Measurements from ENCODE around the gene KCNAB2. TPM values are rescaled to one million over a fixed set of nuclear protein-coding genes. Genes with fewer than 3 reads are reported as not detected.
"Not testable (repeated sequence)": the region's sequence is repeated elsewhere in the genome, so short reads cannot be mapped to it uniquely, and the experiment has no call there.

KCNAB2 gene
- total RNA-seq, 1 donor from 2014 or later, result 3.1 TPM

DNA sequence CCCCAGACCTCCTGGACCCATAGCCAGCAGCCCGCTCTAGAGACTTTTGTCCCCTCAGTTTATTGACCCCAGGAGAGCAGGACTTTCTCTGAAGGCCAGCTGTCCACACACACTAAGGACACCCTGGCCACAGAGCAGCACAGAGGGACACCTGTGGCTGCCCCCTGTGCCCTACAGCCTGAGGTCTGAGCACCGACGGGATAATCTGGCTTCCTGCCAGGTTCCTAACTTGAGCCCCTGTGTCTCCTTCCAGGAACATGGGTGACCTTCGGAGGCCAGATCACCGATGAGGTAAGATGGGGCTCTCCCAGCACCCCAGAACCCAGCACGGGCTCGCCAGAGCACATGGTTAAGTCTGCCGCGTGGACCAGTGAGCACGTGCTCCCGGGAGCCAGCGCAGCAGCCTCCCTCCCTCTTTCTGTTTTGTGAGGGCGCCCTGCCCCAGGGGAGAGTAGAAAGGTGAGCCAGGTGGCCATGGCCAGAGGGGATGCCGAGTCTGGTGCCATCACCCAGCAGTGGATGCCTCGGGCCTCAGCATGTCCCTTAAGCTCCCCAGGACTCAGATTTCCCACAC, 27.9 kb downstream of the KCNAB2 start:
- DNase-seq (ENCODE audit: low read depth) (no peak), FAIRE-seq (no peak)
- Histone ChIP-seq H3K36me3 (ENCODE audit: insufficient read depth, low read length) (no peaks in the 10 kb centered on the region), H3K9ac (ENCODE audit: low read length) (no peak overlapping the region), H3K27me3 (ENCODE audit: insufficient read depth, low read length) (peaks cover 4% of the 10 kb centered on the region), H4K20me1 (ENCODE audit: insufficient read depth, low read length) (no peaks in the 10 kb centered on the region), H3K79me2 (ENCODE audit: insufficient read depth, low read length) (no peaks in the 10 kb centered on the region), H3K27ac (ENCODE audit: low read depth, low read length) (no peak overlapping the region), H3K4me1 (ENCODE audit: insufficient read depth, low read length) (no peaks in the 10 kb centered on the region), H3K4me3 (ENCODE audit: insufficient read depth, low read depth, low read length) (no peak overlapping the region), H3K4me2 (ENCODE audit: low read length) (no peak overlapping the region), H3K9me3 (ENCODE audit: insufficient read depth, low read depth, low read length) (no peaks in the 10 kb centered on the region), H2AFZ (ENCODE audit: low read depth, low read length) (no peak overlapping the region)
- peaks cover 26% of the 10 kb centered on the region for H3K27me3 Mint-ChIP-seq (ENCODE audit: low read depth, unreplicated experiment)
- H3K4me3 Mint-ChIP-seq (ENCODE audit: unreplicated experiment), result no peak overlapping the region
- H3K4me1 Mint-ChIP-seq (ENCODE audit: low read depth, unreplicated experiment), result peaks cover 8% of the 10 kb centered on the region
- peaks cover 3% of the 10 kb centered on the region for H3K36me3 Mint-ChIP-seq (ENCODE audit: low read depth, unreplicated experiment)
- no peaks in the 10 kb centered on the region for H3K9me3 Mint-ChIP-seq (ENCODE audit: unreplicated experiment)
- no peak for TF ChIP-seq EZH2 (IDR thresholded peaks at IDR 0.05; ENCODE audit: insufficient read depth, low read length)
- TF ChIP-seq, protein P1, sequence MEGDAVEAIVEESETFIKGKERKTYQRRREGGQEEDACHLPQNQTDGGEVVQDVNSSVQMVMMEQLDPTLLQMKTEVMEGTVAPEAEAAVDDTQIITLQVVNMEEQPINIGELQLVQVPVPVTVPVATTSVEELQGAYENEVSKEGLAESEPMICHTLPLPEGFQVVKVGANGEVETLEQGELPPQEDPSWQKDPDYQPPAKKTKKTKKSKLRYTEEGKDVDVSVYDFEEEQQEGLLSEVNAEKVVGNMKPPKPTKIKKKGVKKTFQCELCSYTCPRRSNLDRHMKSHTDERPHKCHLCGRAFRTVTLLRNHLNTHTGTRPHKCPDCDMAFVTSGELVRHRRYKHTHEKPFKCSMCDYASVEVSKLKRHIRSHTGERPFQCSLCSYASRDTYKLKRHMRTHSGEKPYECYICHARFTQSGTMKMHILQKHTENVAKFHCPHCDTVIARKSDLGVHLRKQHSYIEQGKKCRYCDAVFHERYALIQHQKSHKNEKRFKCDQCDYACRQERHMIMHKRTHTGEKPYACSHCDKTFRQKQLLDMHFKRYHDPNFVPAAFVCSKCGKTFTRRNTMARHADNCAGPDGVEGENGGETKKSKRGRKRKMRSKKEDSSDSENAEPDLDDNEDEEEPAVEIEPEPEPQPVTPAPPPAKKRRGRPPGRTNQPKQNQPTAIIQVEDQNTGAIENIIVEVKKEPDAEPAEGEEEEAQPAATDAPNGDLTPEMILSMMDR (IDR thresholded peaks at IDR 0.05; ENCODE audit: insufficient read depth, low read depth, low read length), result no peak
- no peak overlapping the region for H3K27ac Mint-ChIP-seq (ENCODE audit: unreplicated experiment)

DNA sequence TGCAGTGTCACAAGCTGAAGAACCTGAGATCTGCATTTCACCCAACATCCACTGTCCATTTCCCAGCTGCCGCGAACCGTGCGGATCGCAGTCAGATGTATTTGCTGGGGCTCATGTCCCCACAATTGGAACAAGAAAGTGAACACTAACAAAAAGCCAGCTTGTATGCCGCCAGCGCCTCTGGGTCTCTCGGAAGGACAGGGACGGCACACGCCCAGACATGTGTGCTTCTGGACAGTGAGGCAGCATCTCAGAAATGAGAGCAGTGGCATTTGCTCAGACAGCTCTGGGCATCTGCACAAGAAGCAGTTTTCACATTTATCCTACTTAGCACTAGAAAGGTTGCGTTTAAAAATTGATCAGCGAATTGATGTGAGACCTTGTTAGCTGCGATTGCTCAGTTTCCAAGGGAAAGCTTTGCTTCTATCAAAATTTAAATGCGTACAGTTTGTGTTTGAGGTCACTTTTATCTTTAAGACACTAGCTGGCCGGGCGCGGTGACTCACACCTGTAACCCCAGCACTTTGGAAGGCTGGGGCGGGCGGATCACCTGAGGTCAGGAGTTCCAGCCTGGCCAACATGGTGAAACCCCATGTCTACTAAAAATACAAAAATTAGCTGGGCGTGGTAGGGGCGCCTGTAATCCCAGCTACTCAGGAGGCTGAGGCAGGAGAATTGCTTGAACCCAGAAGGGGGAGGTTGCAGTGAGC, 28.7 kb downstream of the KCNAB2 start:
- no peak for FAIRE-seq
- H3K9ac ChIP-seq (ENCODE audit: low read length), result no peak overlapping the region
- H3K4me2 ChIP-seq (ENCODE audit: low read length), result no peak overlapping the region
- Mint-ChIP-seq H3K4me1 (ENCODE audit: low read depth, unreplicated experiment) (peaks cover 8% of the 10 kb centered on the region), H3K4me3 (ENCODE audit: unreplicated experiment) (no peak overlapping the region), H3K9me3 (ENCODE audit: unreplicated experiment) (no peaks in the 10 kb centered on the region), H3K27me3 (ENCODE audit: low read depth, unreplicated experiment) (peaks cover 23% of the 10 kb centered on the region), H3K27ac (ENCODE audit: unreplicated experiment) (no peak overlapping the region), H3K36me3 (ENCODE audit: low read depth, unreplicated experiment) (peaks cover 3% of the 10 kb centered on the region)
- H3K4me3 ChIP-seq (ENCODE audit: insufficient read depth, low read depth, low read length), result no peak overlapping the region
- peaks cover 7% of the 10 kb centered on the region for H3K27me3 ChIP-seq (ENCODE audit: insufficient read depth, low read length)
- no peaks in the 10 kb centered on the region for H3K9me3 ChIP-seq (ENCODE audit: insufficient read depth, low read depth, low read length)
- no peaks in the 10 kb centered on the region for H4K20me1 ChIP-seq (ENCODE audit: insufficient read depth, low read length)
- no peak for DNase-seq (ENCODE audit: low read depth)
- H2AFZ ChIP-seq (ENCODE audit: low read depth, low read length), result no peak overlapping the region
- no peaks in the 10 kb centered on the region for H3K36me3 ChIP-seq (ENCODE audit: insufficient read depth, low read length)
- no peaks in the 10 kb centered on the region for H3K4me1 ChIP-seq (ENCODE audit: insufficient read depth, low read length)
- TF ChIP-seq, protein P1 (IDR thresholded peaks at IDR 0.05; ENCODE audit: insufficient read depth, low read depth, low read length), result no peak
- no peak for TF ChIP-seq EZH2 (IDR thresholded peaks at IDR 0.05; ENCODE audit: insufficient read depth, low read length)
- no peaks in the 10 kb centered on the region for H3K79me2 ChIP-seq (ENCODE audit: insufficient read depth, low read length)
- H3K27ac ChIP-seq (ENCODE audit: low read depth, low read length), result no peak overlapping the region

DNA sequence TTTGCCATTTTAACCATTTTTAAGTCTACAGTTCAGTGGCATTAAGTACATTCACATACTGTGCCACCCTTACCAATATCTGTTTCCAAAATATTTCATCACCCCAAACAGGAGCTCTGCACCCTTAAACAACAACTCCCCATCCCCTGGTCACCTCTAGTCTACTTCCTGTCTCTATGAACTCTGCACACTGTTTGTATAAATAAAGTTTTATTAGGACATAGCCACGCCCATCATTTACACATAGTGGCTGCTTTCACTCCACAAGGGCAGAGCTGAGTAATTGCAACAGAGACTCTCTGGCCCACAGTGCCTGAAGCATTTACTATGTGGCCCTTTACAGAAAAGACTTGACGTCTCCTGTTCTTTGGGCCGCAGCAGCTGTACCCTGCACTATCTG, 30.1 kb downstream of the KCNAB2 start:
- H3K9me3 ChIP-seq (ENCODE audit: insufficient read depth, low read depth, low read length), result no peaks in the 10 kb centered on the region
- Mint-ChIP-seq H3K4me1 (ENCODE audit: low read depth, unreplicated experiment) (peaks cover 8% of the 10 kb centered on the region), H3K27me3 (ENCODE audit: low read depth, unreplicated experiment) (peaks cover 18% of the 10 kb centered on the region), H3K4me3 (ENCODE audit: unreplicated experiment) (no peak overlapping the region), H3K27ac (ENCODE audit: unreplicated experiment) (no peak overlapping the region), H3K36me3 (ENCODE audit: low read depth, unreplicated experiment) (peaks cover 3% of the 10 kb centered on the region), H3K9me3 (ENCODE audit: unreplicated experiment) (no peaks in the 10 kb centered on the region)
- no peak overlapping the region for H3K27ac ChIP-seq (ENCODE audit: low read depth, low read length)
- no peak for TF ChIP-seq EZH2 (IDR thresholded peaks at IDR 0.05; ENCODE audit: insufficient read depth, low read length)
- TF ChIP-seq, protein P1 (IDR thresholded peaks at IDR 0.05; ENCODE audit: insufficient read depth, low read depth, low read length), result no peak
- H4K20me1 ChIP-seq (ENCODE audit: insufficient read depth, low read length), result no peaks in the 10 kb centered on the region
- no peak overlapping the region for H3K9ac ChIP-seq (ENCODE audit: low read length)
- H3K36me3 ChIP-seq (ENCODE audit: insufficient read depth, low read length), result no peaks in the 10 kb centered on the region
- H3K4me2 ChIP-seq (ENCODE audit: low read length), result no peak overlapping the region
- no peaks in the 10 kb centered on the region for H3K4me1 ChIP-seq (ENCODE audit: insufficient read depth, low read length)
- DNase-seq (ENCODE audit: low read depth) (no peak), FAIRE-seq (no peak)
- no peak overlapping the region for H3K4me3 ChIP-seq (ENCODE audit: insufficient read depth, low read depth, low read length)
- peaks cover 12% of the 10 kb centered on the region for H3K27me3 ChIP-seq (ENCODE audit: insufficient read depth, low read length)
- no peak overlapping the region for H2AFZ ChIP-seq (ENCODE audit: low read depth, low read length)
- H3K79me2 ChIP-seq (ENCODE audit: insufficient read depth, low read length), result no peaks in the 10 kb centered on the region

DNA sequence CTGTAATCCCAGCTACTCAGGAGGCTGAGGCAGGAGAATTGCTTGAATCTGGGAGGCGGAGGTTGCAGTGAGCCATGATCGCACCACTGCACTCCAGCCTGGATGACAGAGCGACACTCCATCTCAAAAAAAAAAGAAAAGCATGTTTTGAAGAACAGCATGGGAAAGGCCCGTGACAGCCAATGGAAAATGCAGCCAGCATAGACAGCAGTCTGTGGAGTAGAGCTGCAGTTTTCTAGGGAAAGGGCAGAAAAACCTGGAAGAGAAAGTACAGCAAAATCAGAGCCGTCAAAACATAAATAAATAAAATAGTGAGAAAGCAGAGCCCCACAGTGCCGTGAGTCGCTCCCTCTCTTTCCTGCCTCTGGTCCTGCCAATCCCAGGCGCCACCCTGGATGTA, 31.4 kb downstream of the KCNAB2 start:
- H3K27me3 Mint-ChIP-seq (ENCODE audit: low read depth, unreplicated experiment), result peaks cover 17% of the 10 kb centered on the region
- FAIRE-seq; H3K4me3 ChIP-seq (ENCODE audit: insufficient read depth, low read depth, low read length); H2AFZ ChIP-seq (ENCODE audit: low read depth, low read length); H3K4me3 Mint-ChIP-seq (ENCODE audit: unreplicated experiment); H3K9me3 ChIP-seq (ENCODE audit: insufficient read depth, low read depth, low read length); H3K4me1 ChIP-seq (ENCODE audit: insufficient read depth, low read length); H3K4me1 Mint-ChIP-seq (ENCODE audit: low read depth, unreplicated experiment); H3K9me3 Mint-ChIP-seq (ENCODE audit: unreplicated experiment); H3K36me3 Mint-ChIP-seq (ENCODE audit: low read depth, unreplicated experiment); H3K79me2 ChIP-seq (ENCODE audit: insufficient read depth, low read length); H3K36me3 ChIP-seq (ENCODE audit: insufficient read depth, low read length); H3K27ac Mint-ChIP-seq (ENCODE audit: unreplicated experiment); H3K27ac ChIP-seq (ENCODE audit: low read depth, low read length); H4K20me1 ChIP-seq (ENCODE audit: insufficient read depth, low read length); DNase-seq (ENCODE audit: low read depth); H3K9ac ChIP-seq (ENCODE audit: low read length); H3K4me2 ChIP-seq (ENCODE audit: low read length): not testable (repeated sequence)
- H3K27me3 ChIP-seq (ENCODE audit: insufficient read depth, low read length), result peaks cover 18% of the 10 kb centered on the region

Data from astrocyte (in vitro differentiated cells and primary cell).